GM19372 (cell line): ENCODE measurements around the gene KNOP1.
"Not testable (repeated sequence)": the region's sequence is repeated elsewhere in the genome, so short reads cannot be mapped to it uniquely, and the experiment has no call there.

Experiments used
- ATAC-seq: cut with Tn5 transposase; IDR thresholded peaks from one replicate; pipeline ENCODE4 v1.9.1; 2021; ENCODE audit warnings: mild to moderate bottlenecking, low read depth, moderate library complexity; ENCODE audit not compliant: unreplicated experiment

The KNOP1 gene

DNA sequence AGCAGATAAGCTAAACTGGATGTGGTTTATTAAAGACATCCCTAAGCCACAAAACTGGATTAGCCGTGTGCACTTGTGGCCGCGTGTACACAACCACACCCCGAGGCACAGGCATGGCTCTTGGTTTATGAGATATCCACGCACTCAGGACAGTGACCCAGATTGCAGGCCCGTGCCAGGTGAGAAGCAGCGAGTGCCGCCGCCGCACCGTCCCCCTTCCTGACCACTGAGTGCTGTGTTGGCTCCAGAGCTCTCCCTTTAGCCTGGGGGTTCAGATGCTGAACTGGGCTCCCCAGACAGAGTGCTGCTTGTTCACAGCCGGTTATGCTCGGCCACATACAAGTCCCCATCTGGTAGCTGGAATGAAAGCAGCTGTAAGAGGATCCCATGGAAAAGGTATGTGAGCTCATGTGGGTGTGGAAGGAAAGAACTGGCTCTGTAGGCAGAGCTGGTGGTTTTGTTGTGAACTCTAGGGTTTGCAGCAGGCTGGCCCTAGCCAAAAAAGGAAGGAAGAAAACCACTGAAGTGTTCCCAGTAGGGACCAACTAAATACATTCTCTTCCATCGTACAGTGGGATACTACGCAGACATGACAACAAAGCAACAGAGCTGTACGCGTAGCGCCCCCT is 29.5 kb downstream of the KNOP1 start:
- ATAC-seq, result no peak

- no peak for ATAC-seq
These were observed 30.7 kb downstream of the KNOP1 start for GRCh38 chr16:19687279-19687678.

DNA sequence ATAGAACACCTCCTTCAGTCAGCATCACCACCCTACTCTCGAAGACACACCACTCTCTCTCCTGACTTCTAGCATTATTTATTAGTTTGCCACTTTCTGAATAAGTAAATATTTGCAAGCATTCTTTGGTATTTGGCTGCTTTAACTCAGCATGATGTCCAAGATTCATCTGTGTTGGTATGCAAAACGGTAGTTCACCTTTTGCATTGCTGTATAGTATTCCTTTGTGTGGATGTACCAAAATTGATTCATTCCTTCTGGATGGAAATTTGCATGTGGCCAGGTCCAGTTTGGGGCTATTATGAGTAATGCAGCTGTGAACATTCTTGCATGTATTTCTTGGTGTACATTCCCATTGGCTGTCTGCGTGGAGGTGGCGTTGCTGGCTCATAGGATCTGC is 32.9 kb downstream of the KNOP1 start:
- no peak for ATAC-seq

DNA sequence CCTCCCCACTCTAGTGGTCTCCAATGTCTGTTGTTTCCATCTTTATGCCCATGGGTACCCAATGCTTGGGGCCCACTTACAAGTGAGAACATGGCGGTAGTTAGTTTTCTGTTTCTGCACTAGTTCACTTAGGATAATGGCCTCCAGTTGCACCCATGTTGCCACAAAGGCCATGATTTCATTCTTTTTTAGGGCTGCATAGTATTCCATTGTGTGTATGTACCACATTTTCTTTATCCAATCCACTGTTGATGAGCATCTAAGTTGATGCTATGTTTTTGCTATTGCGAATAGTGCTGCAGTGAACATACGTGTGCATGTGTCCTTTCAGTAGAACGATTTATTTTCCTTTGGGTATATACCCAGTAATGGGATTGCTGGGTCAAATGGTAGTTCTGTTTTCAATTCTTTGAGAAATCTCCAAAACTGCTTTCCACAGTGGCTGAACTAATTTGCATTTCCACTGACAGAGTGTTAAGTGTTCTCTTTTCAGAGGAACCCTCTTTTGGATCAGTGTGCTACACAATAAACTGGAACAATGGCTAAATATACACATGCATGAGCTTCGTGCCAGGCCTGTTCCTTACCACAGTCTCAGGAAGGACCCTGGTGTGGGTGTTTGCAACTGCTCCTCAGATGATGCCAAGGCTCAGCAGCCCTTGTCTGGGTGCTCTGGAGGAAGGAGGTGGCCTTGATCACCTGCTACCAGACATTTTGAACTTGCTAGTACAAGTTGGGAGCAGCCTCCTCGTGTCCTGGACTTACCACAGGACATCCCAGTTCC is 34.4 kb downstream of the KNOP1 start:
- ATAC-seq, result no peak

DNA sequence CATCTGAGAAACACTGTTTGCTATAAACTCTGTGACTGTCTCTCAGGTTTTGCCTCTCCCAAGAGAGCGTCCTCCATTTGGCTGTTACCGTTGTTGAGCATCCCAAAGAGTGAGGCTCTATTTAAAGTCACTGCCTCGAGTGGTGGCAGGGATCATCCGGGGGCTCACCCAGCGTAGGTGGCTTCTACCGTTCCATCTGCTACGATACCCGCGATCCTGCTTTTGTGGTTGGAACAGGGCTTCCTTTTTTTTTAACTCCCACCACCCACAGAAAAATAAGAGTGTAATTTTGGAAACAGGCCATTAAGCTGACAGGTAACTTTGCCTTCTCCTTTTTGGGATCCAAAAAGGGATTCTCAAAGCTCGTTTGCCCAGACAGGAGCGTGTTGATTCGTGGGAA is 36.4 kb downstream of the KNOP1 start:
- no peak for ATAC-seq

- ATAC-seq, result no peak
These were observed 37.1 kb downstream of the KNOP1 start for GRCh38 chr16:19680881-19681340.

- not testable (repeated sequence) for ATAC-seq
These were observed 38.7 kb downstream of the KNOP1 start for GRCh38 chr16:19679281-19679680.

GRCh38 chr16:19678804-19679203 is 39.2 kb downstream of the KNOP1 start:
- ATAC-seq, result no peak

- no peak for ATAC-seq
These were observed 40.6 kb downstream of the KNOP1 start for GRCh38 chr16:19677402-19677801.

DNA sequence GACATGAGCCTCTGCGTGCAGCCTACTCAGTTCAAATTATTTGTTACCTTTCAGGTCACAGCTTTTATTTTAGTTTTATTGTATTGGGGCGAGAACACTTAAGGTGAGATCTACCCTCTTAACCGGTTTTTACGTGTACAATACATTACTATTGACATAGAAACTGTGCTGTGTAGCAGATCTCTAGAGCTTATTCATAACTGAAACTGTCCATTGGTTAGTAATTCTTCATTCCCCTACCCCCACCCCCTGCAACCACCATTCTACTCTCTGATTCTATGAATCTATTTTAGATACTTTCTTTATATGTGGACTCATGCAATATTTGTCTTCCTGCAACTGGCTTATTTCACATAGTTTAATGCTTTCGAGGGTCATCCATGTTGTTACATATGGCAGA is 43.5 kb downstream of the KNOP1 start:
- no peak for ATAC-seq

GRCh38 chr16:19672378-19672777 is 45.6 kb downstream of the KNOP1 start:
- ATAC-seq, result no peak

DNA sequence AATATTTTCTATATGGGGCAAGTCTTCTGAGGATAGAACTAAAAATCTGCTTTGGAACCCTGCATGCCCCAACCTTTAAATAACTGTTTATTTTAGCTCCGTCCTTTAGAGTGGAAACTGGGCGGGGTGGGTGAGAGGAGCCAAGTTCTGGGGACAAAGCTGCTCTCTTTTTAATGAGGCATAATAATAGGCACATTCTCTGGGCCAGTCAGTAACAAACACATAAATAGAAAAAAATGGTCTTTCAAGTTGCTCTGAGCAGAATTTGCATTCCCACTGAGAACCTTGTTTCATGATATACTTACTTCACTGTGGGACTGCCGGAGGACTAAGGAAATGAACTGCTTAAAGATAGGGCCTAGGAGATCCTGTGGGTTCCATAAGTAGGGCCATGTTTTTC is 51.5 kb downstream of the KNOP1 start:
- ATAC-seq, result no peak

- ATAC-seq, result not testable (repeated sequence)
These were observed 52.7 kb downstream of the KNOP1 start for GRCh38 chr16:19665313-19665712.

DNA sequence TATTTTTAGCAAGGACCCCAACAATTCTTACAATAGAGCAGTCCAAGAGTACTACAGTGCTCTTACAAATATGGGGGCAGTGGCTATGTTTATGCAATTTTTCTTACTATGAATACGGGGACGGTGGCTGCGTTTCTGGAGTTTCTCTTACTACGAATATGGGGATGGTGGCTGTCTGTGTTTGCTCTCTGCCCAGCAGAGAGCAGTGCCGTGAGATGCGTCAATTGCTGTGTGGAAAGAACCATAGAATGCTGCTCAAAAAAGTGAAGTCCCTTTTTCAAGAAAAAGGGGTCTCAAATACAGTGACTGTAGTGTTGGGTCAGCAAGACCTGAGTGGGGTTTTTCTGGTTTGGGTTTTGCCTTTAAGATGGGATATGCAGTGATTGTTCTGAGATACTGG is 53.9 kb downstream of the KNOP1 start:
- no peak for ATAC-seq

DNA sequence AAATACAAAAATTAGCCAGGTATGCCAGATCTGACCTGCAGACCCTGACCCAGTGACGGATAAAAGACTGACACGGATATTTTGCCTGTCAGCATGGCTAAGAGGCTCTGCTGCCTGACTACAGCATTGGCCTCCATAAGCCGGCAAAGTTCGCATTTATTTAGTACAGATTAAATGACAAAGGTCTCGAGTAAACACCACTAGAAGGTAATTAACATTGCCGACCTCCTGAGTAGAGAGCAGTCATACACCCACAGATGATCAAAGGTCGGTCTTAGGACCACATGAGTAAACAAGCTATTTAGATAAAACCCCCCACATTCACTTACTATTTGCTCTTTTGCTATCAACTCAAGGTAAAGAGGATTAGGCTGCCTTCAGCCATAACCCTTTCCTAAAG is 55.7 kb downstream of the KNOP1 start:
- no peak for ATAC-seq

DNA sequence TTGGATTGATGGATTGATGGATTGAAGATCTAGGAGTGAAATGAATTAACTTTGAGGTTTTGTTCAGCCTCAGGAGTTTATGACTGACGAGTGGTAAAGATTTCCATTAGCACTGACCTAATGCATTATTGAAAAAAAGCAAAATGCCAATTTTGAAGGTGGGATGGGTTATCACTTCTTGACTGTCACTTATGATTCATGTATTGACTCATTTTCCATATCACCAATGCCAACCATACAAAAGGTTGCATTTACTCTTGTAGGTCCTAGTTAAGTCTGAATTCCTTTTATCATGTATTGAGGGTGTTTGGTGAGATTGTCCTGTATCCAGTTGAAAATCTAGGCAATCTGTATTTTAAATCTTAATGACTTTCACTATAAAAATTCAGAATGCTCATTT is 57.6 kb downstream of the KNOP1 start:
- ATAC-seq, result no peak

GRCh38 chr16:19659554-19659953 is 58.5 kb downstream of the KNOP1 start:
- ATAC-seq, result no peak

- no peak for ATAC-seq
These were observed 60.2 kb downstream of the KNOP1 start for GRCh38 chr16:19657831-19658230.

DNA sequence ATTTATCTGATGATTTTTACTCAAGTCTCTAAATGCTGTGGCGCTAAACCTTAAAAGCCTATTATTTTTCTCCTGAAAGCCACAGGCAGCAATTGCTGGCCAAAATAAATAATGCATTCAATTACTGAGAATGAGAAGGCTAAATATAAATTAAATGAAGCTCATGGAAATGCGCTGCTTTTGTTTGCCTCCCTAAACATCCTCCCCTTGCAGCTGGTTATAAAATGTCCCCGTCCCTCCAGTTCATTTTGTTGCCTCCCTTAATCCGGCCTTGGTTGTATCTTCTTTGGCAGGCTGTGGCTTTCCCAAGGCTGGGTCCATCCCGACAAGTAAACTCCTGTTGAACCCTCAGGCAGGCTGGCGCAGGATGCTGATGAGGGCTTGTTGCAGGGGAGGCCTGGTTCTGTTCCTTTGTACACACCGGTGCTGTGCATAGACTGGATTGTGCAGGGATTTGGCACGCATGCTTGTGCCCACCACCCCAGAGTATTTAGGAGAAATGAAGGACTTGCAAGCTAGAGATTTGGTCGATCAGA is 62.7 kb downstream of the KNOP1 start:
- ATAC-seq, result no peak

DNA sequence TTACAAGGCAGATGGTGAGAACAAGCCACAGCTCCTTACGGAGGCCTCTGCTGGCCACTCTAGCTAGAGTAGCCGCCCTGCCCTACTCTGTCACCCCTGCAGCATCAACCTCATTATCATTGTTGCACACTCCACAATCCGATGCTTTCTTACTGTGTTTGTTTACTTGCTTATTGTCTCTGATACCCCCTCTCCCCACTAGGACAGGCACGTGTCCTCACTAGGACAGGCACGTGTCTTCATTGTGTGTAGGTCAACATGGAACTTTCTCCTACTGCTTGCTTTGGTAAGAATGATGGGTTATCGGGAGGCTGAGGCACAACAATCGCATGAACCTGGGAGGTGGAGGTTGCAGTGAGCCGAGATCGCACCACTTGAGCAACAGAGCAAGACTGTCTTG is 63.9 kb downstream of the KNOP1 start:
- ATAC-seq, result no peak
